GM19455 (cell line): ENCODE data around the gene PHC2.

Experiments used
- ATAC-seq: cut with Tn5 transposase; IDR thresholded peaks from one replicate; pipeline ENCODE4 v1.9.1; 2021; ENCODE audit not compliant: unreplicated experiment

Gene PHC2

DNA sequence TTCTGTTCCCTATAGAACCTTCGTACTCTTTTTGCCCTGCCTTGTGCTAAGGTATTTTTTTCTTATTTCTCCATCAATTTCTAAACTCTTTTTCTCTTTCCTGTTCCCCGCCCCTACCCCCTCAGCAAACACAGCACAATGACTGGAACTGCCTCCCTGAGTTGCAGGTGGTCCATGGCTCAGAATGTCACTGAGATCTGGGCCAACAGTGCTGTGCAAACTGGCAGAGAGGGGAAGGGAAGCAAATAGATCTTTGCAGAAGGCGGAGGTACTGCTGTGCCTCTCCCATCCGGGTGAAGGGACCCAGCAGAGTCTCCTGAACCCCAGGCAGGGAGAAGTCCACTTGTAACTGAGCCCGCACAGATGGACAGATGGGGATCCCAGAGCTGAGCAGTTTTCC lies 77.4 kb downstream of the PHC2 start:
- ATAC-seq, result no peak

DNA sequence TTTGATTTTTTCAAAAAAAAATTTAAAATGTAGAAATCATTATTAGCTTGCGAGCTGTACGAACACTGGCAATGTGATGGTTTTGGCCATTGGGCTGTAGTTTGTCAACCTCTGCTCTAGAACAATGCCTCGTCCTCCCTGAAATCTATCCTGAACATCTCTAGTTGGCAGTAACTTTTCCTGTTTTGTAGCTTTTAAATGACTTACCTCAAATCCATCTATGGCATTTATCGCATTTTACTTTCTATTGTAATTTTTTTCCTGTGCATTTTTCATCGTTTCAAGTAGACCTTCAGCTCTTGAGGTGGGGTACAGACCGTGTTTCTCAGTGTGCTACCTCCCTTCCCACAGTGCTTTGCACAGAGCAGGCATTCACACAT lies 79.6 kb downstream of the PHC2 start:
- no peak for ATAC-seq

DNA sequence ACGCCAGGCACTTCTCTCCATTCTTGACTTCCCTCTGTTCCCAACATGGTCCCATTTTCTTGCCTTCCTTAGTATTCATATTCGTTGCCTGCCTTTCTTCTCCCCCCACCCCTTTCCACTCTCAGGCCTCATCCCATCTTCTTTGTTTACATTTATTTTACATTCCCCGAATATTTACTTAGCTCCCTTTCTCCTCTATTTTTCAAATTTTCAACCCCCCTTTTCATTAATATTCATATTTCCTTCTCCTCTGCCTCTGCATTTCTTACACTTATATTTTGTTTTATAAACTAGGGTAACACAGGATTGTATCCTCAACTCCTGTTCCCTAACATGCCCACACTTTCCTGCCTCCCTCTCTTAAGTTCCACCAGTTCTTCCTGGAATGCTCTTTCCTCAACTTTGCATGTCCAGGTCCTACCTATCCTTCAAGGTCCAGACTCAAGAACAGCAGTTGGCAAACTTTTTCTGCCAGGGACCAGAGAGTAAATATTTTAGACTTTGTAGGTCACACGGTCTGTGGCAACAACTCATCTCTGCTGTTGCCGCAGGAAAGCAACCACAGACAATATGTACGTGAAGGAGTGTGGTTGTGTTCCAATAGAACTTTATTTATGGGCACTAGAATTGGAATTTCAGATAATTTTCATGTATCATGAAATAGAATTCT lies 80.1 kb downstream of the PHC2 start:
- ATAC-seq, result no peak

DNA sequence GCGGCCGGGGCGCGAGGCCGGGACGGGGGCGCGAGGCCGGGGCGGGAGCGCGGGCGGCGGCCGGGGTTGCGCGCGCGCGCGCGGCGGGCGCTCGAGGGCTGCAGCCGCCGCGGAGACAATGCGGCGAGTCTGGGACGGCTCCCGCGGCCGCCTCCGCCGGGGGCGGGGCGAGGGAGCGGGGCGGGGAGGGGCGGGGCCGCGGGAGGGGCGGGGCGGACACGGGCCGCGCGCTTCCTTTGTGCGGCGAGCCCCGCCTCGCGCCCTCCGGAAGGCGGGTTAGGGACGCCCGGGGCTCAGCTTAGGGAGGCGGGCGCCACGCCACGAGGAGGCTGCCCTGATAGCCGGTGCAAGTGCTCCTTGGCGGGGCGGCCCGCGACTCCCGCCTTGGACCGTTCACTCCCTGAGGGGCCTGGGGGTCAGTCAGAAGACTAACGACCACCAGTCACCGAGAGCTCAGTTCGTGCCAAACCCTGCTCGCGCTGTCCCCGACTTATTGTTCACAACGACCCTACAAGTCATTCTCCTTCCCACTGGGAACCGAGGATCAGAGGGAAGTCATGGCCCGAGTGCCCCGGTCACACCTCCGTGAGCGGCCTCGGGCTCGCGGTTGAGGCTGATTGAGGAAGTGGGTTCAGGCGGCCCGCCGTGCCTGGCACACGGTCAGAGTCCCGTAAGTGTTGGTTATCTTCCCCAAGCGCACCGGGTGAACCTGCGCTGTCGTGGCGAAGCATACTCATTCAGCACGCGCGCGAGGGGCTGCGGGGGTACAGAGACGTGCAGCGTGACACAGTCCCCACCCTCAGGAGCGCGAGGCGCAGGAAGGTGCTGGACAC lies 80.9 kb downstream of the PHC2 start:
- peak; percentile 80 for ATAC-seq

DNA sequence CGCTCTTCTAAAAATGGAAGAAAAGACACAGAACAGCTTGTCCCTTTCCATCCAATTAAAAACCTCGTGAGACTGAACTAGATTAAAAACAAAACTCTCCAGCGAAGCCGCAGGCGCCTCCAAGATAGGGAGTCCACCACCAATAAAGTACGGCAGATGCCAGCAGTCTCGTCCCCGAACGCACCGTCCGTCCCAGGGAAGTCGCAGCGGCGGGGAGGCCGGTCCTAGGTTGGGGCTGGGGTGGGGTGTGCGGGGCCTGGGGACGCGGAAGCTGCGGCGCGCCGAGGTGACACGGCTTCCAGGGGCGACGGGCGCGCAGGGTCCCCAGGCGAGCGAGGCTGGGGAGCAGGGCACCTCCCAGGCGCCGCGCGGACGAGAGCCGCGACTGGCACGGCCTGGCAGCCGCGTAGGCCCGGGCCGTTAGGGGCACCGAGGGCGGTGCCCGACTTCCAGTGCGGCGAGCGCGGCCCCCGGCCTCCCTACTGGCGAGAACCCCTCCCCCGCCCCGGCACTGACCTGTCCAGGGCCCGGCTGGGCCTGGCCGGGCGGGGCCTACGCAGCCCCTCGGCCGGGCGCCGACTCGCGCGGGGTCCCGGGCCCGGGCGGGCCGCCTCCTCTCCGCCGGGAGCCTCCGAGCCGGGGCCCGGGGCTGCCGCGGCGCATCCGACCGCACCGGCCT lies 81.7 kb downstream of the PHC2 start:
- peak; percentile 33 for ATAC-seq

DNA sequence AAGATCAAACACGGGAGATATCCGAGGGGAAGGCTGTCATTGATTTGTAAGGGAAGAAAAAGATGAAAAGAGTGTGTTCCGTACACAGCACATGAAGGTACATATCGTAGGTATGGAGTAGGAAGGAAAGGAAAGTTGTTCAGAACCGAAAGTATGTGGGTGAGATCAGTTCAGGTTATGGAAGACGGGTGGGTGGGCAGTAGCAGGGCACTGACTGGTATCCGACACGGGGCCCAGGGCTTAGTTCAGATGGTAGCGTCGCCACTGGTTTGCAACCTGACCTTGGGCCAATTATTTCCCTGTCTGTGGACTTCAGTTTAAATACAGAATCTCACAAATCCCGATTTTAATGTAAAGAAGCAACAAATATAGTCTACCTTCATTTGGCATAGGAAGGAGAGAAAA lies 82.2 kb downstream of the PHC2 start:
- ATAC-seq, result no peak

DNA sequence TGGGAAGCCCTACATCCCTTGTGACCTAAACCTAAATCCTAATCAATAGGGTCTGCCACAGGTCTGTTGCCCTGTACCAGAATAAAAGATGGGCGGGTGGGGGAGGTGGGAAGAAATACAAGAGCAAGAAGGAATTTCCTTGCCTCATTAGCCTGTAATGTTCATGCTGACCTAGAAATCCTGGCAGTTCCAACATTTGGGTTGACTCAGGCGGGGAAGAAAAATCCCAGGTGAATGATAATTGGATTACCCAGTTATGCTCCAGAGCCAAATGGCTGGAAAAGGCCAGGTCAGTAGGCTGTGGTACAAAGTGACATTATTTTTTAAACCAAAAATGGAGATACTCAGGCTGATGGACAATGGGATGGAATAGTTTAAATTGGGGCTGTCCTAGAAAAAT lies 82.7 kb downstream of the PHC2 start:
- no peak for ATAC-seq

DNA sequence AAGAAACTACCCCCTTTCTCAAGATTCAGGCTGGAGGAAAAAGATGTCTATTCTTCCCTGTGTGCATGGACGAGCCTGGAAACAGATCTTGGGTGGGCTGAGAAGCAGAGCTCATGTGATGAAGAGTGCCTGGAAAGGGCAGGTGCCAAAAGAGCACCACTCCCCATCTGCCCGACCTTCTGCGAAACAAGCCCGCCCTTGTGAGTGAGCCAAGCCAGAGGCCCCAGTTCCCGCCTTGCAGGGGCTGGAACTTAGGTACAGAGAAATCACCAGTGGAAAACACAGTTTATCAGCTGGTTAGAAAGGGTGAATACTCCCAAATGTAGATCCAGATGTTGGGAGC lies 83.3 kb downstream of the PHC2 start:
- ATAC-seq, result no peak

DNA sequence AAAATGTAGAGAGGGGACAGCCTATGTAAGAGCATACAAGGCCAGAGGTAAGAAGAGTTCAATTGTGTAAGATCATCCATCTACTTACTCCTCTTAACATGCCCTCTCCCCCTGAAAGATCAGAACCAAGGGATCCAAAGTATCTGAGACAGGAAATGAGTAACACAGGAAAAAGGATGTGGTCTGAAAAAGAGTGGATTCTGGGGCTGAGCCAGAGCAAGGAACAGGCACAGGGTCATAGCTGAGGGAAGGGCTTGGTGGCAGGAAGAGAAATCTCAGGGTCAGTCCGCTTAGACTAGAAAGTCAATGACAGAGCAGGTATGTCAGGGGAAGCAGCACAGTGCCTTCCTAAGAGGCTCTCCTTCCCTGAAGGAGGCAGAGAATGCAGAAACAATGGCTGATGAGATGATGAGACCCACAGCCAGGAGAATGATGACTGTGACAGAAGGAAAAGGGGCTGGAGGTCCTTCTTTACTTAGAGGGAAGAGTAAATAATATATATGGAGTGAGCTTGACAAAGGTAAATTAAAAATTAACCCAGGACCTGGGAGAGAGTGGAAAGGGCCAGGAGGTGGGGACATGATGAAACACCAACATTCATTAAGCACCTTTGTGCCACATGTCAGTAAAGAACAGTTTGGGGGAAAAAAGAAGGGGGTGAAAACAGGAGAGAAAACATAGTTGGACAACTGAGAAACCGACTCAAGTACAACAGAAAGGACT lies 83.8 kb downstream of the PHC2 start:
- ATAC-seq, result no peak

DNA sequence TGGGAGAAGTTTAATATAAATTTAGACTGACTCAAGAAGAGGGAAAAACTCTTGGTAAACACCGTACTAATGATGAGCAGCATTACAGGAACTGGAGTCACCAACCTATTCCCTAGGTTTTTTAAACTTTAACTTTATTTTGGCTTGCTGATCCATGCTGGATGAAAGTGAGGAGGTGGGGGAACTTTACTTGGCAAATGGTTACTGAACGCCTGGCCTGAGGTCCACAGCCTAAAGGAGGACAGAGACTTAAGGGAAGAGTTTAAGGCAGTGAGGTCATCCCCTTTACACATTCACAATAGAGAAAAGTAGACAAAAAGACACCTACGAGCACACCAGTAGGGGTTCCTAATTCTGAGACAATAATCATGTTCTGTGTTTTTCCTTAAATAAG lies 84.4 kb downstream of the PHC2 start:
- no peak for ATAC-seq

DNA sequence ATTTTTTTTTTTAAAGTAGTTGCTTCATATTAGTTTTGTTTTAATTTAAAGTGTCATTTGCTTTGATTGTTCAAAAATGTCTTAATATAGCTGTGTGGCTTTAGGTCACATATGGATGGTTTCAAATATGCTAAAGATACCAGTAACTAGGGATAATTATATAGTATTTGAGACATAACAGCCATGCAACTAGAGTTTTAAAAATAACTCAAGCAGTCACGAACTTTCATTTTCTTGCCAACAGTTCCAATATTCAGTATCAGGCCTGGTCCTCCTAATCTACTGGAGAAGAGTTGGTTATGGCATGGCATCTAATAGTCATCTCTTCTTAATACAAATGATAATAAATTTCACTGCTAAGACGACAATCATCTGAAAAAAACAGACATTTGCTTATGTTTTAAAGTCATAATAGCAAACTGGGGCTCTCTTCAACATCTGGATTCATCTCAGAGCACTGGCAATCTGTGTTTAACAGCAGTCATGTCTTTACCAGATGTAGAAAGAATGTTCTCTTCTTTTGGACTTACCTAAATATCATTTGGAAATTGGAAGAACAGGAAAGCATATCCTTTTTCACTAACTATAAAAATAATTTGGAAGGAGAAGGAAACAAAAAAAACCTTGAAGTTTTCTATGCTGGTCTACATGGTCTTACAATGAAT lies 85.9 kb downstream of the PHC2 start:
- no peak for ATAC-seq

DNA sequence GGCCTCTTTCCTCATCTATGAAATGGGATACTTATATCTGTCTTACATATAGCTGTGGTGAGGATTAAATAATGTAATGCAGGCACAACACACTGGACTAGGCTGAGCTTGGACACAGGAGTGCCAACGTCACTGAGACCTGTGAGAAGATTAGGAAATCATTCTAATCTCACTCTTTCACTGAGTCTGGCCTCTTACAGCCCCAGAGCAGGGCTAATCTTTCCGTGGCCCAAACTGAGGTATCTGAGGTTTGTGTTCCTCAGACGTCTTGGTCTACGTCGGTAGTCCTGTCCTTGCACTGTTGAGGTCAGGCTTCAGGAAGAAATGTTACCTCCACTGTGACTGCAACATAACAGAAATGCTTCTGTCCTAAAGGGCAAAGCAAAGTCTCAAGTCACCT lies 87.4 kb downstream of the PHC2 start:
- ATAC-seq, result no peak

DNA sequence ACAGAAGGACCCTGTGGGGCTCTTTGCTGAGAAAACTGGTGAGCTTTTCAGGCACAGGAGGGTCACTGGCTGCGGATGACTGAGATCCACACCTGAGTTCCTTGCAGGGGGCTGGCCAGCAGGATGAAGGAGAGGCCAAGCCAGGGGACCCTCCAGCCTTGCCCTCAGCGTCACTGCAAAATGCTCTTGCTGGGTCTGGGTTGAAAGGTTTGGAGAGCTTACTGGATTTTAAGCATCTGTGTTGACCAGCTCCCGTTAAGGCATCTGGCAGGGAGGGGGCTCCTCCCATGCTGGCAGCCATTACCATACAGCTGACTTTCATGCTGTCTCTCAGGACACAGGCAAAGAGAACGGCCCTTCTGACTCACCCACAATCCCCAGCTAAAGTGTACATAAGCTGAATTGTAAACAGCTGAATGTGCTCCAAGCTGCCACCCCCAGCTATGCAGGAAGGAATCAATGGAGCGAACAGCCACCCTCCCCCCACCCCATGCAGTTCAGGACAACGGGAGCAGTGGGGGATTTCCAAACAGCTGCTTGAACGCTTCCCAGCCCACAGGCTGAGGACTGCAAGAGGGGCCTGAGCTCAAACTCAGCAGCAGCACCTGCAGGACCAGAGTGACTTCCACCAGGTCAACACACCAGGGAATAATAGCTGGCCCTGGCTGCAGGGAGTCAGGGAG lies 88.7 kb downstream of the PHC2 start:
- no peak for ATAC-seq

DNA sequence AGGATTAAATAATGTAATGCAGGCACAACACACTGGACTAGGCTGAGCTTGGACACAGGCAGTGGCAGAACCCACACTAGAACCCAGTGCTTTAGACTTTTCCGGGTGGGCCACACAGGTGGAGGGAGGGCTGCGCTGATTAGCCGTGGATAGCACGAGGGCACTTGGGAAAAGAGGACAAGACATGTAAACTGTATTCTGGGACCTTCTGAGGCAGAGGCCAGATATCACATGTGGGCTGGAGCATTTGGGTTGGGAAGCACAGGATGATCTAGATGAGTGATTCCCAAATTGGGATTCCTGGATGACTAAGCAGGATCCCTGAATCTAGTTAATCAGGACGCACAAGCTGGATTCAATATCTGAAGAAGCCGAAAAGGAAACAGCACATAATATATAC lies 89.7 kb downstream of the PHC2 start:
- ATAC-seq, result no peak

DNA sequence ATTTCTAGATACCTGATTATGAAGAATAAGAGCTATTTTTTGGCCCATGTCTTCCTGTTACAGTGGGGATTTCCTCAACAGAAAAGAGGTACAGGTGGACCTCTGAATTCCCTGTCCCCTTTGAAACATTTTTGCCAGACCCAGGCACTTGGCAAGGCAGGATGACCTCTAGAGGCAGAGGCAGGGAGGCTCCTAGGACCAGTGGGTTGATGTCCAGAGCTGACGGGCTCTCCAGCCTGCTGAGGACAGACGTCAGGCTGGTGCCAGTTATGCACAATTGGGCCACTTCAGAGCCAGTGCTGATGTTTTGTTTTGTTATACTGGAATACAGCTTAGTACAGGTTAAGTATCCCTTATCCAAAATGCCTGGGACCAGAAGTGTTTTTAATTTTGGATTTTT lies 91.5 kb downstream of the PHC2 start:
- no peak for ATAC-seq

DNA sequence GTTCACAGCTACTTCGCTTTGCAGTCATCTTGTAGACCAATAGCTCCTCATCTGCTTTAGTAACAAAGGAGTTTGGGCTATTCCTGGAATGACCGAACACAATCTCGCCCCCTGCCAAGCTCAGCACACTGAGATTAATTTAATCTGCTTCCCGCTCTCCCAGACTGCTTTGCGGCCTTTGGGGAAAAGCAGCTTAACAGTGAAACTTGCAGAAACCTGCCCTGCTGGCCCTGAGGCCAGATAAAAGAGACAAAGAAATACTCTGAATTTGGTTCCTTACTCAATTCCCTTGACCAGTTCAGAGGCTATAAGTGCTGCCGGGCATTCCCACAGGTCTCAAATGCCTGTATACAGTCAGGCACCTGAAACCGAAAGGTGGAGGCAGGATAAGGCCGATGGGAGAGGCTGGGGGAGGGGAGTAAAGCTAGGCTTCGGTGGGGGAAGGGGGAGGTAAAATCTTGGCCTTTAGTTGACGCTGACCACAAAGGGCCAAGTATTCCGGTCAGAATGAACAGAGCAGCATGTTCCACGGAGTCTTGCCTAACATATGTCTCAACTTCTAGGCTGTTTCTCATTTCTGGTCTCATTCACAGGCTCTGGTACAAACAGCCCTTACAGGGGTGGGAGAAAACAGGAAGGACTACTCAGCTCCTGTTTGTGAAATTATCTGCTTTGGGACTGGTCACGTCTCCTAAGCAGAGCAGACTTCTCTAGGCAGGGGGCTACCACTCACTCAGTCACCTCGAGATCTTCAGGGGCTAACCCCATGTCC lies 92.3 kb downstream of the PHC2 start:
- no peak for ATAC-seq

DNA sequence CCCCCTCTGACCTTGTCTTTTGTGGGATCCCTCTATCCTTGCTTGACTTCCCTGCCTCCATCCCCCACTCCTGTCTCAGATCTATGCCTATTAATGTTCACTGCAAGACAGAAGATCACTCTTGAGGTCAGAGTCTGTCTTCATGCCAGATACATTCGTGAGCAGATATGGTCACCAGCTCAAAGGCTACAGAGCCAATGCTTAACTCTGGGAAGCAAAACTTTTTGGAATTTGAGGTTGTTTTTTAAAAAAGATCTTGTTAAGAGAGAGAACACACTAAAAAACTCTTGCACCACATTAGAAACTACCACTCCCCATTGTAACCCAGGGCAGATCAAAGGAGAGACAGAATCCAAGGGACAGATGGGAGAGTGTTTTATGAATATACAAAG lies 92.9 kb downstream of the PHC2 start:
- no peak for ATAC-seq

DNA sequence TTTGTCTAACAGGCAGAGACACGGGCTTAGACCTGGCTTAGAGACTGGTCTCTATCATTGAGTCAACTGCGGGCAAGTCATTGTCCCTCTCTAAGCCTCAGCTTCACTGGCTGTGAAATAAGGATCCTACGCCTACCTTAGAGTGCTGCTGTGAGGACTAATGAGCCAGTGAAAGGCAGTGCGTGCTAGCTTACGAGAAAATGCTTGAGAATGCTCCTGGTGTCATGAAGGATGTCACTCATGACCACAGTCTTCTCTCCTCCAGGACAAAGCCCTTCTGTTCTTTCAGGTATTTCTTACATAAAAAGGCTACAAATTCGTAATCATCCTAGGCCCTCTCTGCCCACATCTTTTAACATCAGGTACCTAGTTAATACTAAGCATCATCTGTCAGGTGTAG lies 93.5 kb downstream of the PHC2 start:
- no peak for ATAC-seq

DNA sequence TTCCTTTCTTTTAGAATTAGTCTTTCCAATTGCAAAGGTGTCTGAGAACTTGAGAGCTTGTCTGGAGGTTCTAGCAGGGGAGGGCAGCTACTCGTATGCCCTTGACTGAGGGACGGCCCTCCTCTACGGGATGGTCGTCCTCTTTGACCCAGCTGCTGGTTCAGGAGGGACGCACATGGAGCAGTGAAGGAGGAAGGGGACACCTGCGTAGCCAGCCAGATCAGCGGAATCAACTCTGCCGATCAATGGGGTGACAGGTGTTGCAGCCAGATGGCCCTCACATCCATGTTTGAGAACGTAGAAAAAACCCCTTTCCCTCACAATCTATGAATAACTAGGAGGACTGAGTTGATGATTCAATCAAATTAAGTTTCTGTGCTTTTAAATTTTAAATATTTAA lies 94.3 kb downstream of the PHC2 start:
- ATAC-seq, result no peak

DNA sequence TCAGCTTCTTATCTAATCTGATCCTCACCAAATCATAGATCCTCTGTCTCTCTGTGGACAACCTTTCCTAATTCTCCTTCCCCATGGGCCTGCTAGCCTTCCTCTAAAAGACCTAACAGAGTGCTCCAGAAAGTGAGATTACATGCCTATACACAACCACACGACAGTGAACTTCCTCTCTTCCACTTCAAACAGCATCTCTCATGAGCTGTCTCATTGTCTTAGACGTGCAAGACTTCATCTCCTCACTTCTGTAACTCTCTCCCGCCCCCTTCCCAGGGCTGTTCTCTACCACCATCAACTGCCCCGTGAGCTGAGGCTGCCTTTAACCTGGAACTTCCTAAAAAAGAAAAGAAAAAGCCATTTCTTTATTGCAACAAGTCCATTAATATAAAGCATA lies 95.9 kb downstream of the PHC2 start:
- no peak for ATAC-seq
